ENCODE measurements around the gene C21orf58. TPM values are rescaled to one million over a fixed set of nuclear protein-coding genes. Genes with fewer than 3 reads are reported as not detected.

The C21orf58 gene
- total and polyA plus RNA-seq, 12 donors: 0.51 to 2.9 (median 1.3) TPM

GRCh38 chr21:46269466-46269865 is 54.2 kb downstream of the C21orf58 start:
- WGBS, 2 donors: 94 to 96% methylated on average over 10 of the region's 10 CpGs
- DNase-seq (no peak), ATAC-seq (no peak)
- no peaks in the 10 kb centered on the region for H3K4me1 ChIP-seq
- H3K9me3 ChIP-seq: no peaks in the 10 kb centered on the region
- no peaks in the 10 kb centered on the region for H3K27me3 ChIP-seq
- intact Hi-C loops (cut with DNase I): loop anchor here in 2 of 10 donors (10.0 kb wide), 2 partner anchors 45 to 165 kb away; no protein-coding TSS in a partner anchor
- H3K36me3 ChIP-seq: peaks cover 13 to 100% (median 96%) of the 10 kb centered on the region in 9 donors
- TF ChIP-seq CTCF (IDR thresholded peaks at IDR 0.05): no peak
- H3K27ac ChIP-seq: no peak overlapping the region
- H3K4me3 ChIP-seq: no peak overlapping the region

DNA sequence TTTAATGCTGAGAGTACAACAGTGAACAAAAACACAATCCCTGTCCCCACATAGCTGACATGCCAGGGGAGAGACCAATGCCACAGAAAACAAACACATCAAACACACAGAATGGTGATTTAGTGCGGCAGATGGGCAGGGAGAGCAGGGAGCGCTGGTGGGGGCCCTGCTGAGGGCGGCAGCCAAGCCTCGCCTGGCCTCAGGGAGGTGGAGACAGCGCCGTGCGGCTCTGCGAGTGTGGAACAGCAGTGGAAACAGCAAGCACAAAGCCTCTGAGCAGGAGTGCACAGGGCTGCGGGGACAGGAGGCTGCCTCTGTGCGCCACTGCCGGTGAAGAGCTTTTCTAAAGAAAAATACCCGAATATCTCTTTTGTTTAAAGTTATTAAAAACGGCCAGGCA is 55.3 kb downstream of the C21orf58 start:
- no peak for ATAC-seq
- DNase-seq: no peak
- no peak overlapping the region for H3K27ac ChIP-seq
- no peaks in the 10 kb centered on the region for H3K4me1 ChIP-seq
- peaks cover 13 to 100% (median 93%) of the 10 kb centered on the region in 9 donors for H3K36me3 ChIP-seq
- no peak overlapping the region for H3K4me3 ChIP-seq
- WGBS, 2 donors: 94 to 95% methylated on average over 13 of the region's 13 CpGs
- intact Hi-C loops (cut with DNase I): loop anchor here in 2 of 10 donors (10.0 kb wide), 2 partner anchors 46 to 166 kb away; no protein-coding TSS in a partner anchor
- no peaks in the 10 kb centered on the region for H3K9me3 ChIP-seq
- TF ChIP-seq CTCF (IDR thresholded peaks at IDR 0.05): no peak
- H3K27me3 ChIP-seq: no peaks in the 10 kb centered on the region

- TF ChIP-seq CTCF (IDR thresholded peaks at IDR 0.05): no peak
- intact Hi-C loops (cut with DNase I): loop anchor here in 2 of 10 donors (10.0 kb wide), 2 partner anchors 48 to 168 kb away; no protein-coding TSS in a partner anchor
- no peaks in the 10 kb centered on the region for H3K9me3 ChIP-seq
- WGBS, 2 donors: 92 to 93% methylated on average over 19 of the region's 19 CpGs
- no peak overlapping the region for H3K27ac ChIP-seq
- H3K4me3 ChIP-seq: no peak overlapping the region
- ATAC-seq: no peak
- H3K36me3 ChIP-seq: peaks cover 8 to 100% (median 82%) of the 10 kb centered on the region in 9 donors
- H3K27me3 ChIP-seq: no peaks in the 10 kb centered on the region
- no peaks in the 10 kb centered on the region for H3K4me1 ChIP-seq
- DNase-seq: no peak
Measured at GRCh38 chr21:46266946-46267345, 56.7 kb downstream of the C21orf58 start.

DNA sequence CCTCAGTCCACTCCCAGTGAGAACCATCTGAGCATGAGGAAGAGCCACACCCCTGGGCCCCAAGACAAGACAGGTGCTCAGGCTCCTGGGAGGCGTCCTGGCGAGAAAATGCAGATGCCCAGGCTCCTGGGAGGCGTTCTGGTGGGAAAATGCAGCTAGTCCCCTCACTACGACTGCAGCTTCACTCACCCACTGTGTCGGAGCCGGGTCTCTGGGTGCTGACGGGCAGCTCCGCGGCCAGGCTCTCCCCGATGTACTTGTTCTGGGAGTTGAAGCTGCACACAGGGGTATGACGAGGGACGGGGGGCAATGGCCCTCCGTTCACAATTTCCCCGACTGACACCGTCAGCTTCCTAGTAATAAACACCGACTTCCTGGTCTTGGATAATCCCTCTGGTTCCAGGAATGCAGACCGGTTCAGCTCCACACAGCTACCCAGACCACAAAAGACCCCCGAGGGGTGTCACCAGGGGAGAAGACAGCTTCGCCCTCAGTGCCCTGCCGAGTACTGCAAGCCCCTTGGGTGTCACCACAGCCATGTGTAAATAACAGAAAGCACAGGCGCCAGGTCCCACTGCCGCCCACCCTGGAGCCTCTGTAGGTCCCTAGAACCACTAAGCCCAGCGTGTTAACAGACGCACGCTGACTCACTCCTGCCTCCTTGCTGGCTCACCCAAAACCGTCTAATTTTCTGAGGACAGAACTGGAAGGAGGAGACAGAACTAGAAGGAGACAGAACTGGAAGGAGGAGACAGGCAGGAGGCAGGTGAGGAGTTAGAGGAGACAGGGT is 57.7 kb downstream of the C21orf58 start:
- ATAC-seq (no peak), DNase-seq (no peak)
- no peak for TF ChIP-seq CTCF (IDR thresholded peaks at IDR 0.05)
- Histone ChIP-seq H3K27ac (no peak overlapping the region), H3K4me3 (no peak overlapping the region), H3K9me3 (no peaks in the 10 kb centered on the region), H3K36me3 (peaks cover 8 to 100% (median 81%) of the 10 kb centered on the region in 9 donors), H3K4me1 (no peaks in the 10 kb centered on the region), H3K27me3 (no peaks in the 10 kb centered on the region)
- intact Hi-C loops (cut with DNase I): loop anchor here in 2 of 10 donors (10.0 kb wide), 2 partner anchors 49 to 169 kb away; no protein-coding TSS in a partner anchor
- 88 to 89% methylated on average over 26 of the region's 26 CpGs for WGBS, 2 donors

All from heart right ventricle (tissue), 16 donors.